ENCODE results near the gene NCBP3. TPM values are rescaled to one million over a fixed set of nuclear protein-coding genes. Genes with fewer than 3 reads are reported as not detected.
A peak's percentile ranks its signal among the peaks of the same experiment; 100 is the strongest.

The NCBP3 gene
- total RNA-seq, 1 experiment from 2014 or later = 28.1 TPM

GRCh38 chr17:3843935-3844516 is 2.0 kb downstream of the NCBP3 start:
- H3K4me3 ChIP-seq (ENCODE audit: low read depth in 2 of 2, low read length in 2 of 2) = no peak overlapping the region
- no peak overlapping the region for H3K27ac ChIP-seq (ENCODE audit: low read length)
- no peak for TF ChIP-seq SIN3A (IDR thresholded peaks at IDR 0.05; ENCODE audit: borderline replicate concordance, insufficient read depth, low read depth, low read length)
- no peak for TF ChIP-seq TCF7L2 (IDR thresholded peaks at IDR 0.05; ENCODE audit: low read depth, low read length)
- no peak for TF ChIP-seq REST (IDR thresholded peaks at IDR 0.05; ENCODE audit: insufficient read depth in 1 of 2, low read depth in 2 of 2, low read length in 1 of 2)
- peak; percentile 86 for TF ChIP-seq CTCF (IDR thresholded peaks at IDR 0.05)
- ChIA-PET CTCF (interaction anchor here (1.0 to 1.2 kb wide), 3 partner anchors 26 to 106 kb away, joined by 3 to 4 read pairs (median 4); no protein-coding TSS in a partner anchor), POLR2A (no interaction called here)
- ATAC-seq = 0 out of 2 replicates have a peak, but pooled peaks have one; percentile 50
- H3K27me3 ChIP-seq (ENCODE audit: control insufficient read depth, insufficient read depth, low read length) = no peaks in the 10 kb centered on the region
- H3K36me3 ChIP-seq (ENCODE audit: control insufficient read depth, insufficient read depth, low read length) = peaks cover 9% of the 10 kb centered on the region; the same call in 1 of the 2 replicates
- in situ Hi-C loops (cut with HindIII; ENCODE audit: low pct_unique_long_range_greater_than_20kb, low sequenced_read_pairs) (no loop called here), intact Hi-C loops (cut with micrococcal nuclease; ENCODE audit: unreplicated experiment) (no loop called here)
- H3K9me3 ChIP-seq (ENCODE audit: control insufficient read depth, insufficient read depth, low read depth, low read length) = no peaks in the 10 kb centered on the region
- BruUV-seq (replicated peaks) = no TSS peak
- peaks cover 8% of the 10 kb centered on the region for H3K4me1 ChIP-seq (ENCODE audit: control insufficient read depth, insufficient read depth, low read length)
- no peak for DNase-seq (ENCODE audit: low read depth, low spot score)

- Histone ChIP-seq H3K27ac (ENCODE audit: low read length) (no peak overlapping the region), H3K9me3 (ENCODE audit: control insufficient read depth, insufficient read depth, low read depth, low read length) (no peaks in the 10 kb centered on the region), H3K4me3 (ENCODE audit: low read depth in 2 of 2, low read length in 2 of 2) (no peak overlapping the region), H3K4me1 (ENCODE audit: control insufficient read depth, insufficient read depth, low read length) (no peaks in the 10 kb centered on the region), H3K27me3 (ENCODE audit: control insufficient read depth, insufficient read depth, low read length) (no peaks in the 10 kb centered on the region), H3K36me3 (ENCODE audit: control insufficient read depth, insufficient read depth, low read length) (peaks cover 15% of the 10 kb centered on the region)
- TF ChIP-seq POLR2AphosphoS5 (IDR thresholded peaks at IDR 0.05; ENCODE audit: low read depth, low read length) (no peak), SIN3A (IDR thresholded peaks at IDR 0.05; ENCODE audit: borderline replicate concordance, insufficient read depth, low read depth, low read length) (no peak)
- ChIA-PET CTCF (no interaction called here), POLR2A (interaction anchor here (0.6 kb wide), 1 partner anchor 122 kb away, joined by 3 read pairs; no protein-coding TSS in a partner anchor)
- in situ Hi-C loops (cut with HindIII; ENCODE audit: low pct_unique_long_range_greater_than_20kb, low sequenced_read_pairs) = no loop called here
- DNase-seq (ENCODE audit: low read depth, low spot score) (no peak), ATAC-seq (no peak)
- no TSS peak for BruUV-seq (replicated peaks)
- intact Hi-C loops (cut with micrococcal nuclease; ENCODE audit: unreplicated experiment) = no loop called here
These were observed 7.8 kb downstream of the NCBP3 start for GRCh38 chr17:3838206-3838605.

- ATAC-seq (no peak), DNase-seq (ENCODE audit: low read depth, low spot score) (no peak)
- H3K27me3 ChIP-seq (ENCODE audit: control insufficient read depth, insufficient read depth, low read length) = no peaks in the 10 kb centered on the region
- POLR2A ChIA-PET = interaction anchor here (0.7 kb wide), 1 partner anchor 72 kb away, joined by 8 read pairs; no protein-coding TSS in a partner anchor
- no peak overlapping the region for H3K27ac ChIP-seq (ENCODE audit: low read length)
- in situ Hi-C loops (cut with HindIII; ENCODE audit: low pct_unique_long_range_greater_than_20kb, low sequenced_read_pairs) (no loop called here), intact Hi-C loops (cut with micrococcal nuclease; ENCODE audit: unreplicated experiment) (no loop called here)
- H3K4me1 ChIP-seq (ENCODE audit: control insufficient read depth, insufficient read depth, low read length) = no peaks in the 10 kb centered on the region
- CTCF ChIA-PET = no interaction called here
- no peak for TF ChIP-seq REST (IDR thresholded peaks at IDR 0.05; ENCODE audit: insufficient read depth in 1 of 2, low read depth in 2 of 2, low read length in 1 of 2)
- TF ChIP-seq TCF7L2 (IDR thresholded peaks at IDR 0.05; ENCODE audit: low read depth, low read length) = no peak
- TF ChIP-seq POLR2AphosphoS5 (IDR thresholded peaks at IDR 0.05; ENCODE audit: low read depth, low read length) = no peak
- TF ChIP-seq CTCF (IDR thresholded peaks at IDR 0.05) = no peak
- no peak for TF ChIP-seq SIN3A (IDR thresholded peaks at IDR 0.05; ENCODE audit: borderline replicate concordance, insufficient read depth, low read depth, low read length)
- H3K9me3 ChIP-seq (ENCODE audit: control insufficient read depth, insufficient read depth, low read depth, low read length) = no peaks in the 10 kb centered on the region
- H3K36me3 ChIP-seq (ENCODE audit: control insufficient read depth, insufficient read depth, low read length) = peaks cover 15% of the 10 kb centered on the region
- H3K4me3 ChIP-seq (ENCODE audit: low read depth in 2 of 2, low read length in 2 of 2) = no peak overlapping the region
- BruUV-seq (replicated peaks) = no TSS peak
These were observed 9.5 kb downstream of the NCBP3 start for GRCh38 chr17:3836551-3836950.

Data from Panc1 (cell line).